ENCODE data around the gene RSPRY1.

DNA sequence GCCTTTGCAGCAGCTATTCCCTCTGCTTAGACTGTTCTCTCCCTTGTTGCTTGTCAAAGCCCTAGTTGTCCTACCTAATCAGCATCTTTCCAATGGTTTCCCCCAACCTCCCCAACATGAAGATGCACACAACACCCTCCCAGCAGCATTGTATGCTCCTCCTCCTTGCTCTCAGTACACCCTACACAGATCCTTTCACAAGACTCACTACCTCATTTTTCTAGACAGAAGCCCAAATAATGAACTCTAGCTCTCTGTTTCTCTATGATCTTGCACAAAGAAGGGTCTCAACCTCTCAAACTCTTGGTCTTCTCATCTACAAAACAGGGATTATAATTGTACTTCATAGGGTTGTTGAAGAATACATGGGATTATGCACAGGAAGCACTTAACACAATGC is 19.7 kb upstream of the RSPRY1 start:
- TF ChIP-seq, protein P1, sequence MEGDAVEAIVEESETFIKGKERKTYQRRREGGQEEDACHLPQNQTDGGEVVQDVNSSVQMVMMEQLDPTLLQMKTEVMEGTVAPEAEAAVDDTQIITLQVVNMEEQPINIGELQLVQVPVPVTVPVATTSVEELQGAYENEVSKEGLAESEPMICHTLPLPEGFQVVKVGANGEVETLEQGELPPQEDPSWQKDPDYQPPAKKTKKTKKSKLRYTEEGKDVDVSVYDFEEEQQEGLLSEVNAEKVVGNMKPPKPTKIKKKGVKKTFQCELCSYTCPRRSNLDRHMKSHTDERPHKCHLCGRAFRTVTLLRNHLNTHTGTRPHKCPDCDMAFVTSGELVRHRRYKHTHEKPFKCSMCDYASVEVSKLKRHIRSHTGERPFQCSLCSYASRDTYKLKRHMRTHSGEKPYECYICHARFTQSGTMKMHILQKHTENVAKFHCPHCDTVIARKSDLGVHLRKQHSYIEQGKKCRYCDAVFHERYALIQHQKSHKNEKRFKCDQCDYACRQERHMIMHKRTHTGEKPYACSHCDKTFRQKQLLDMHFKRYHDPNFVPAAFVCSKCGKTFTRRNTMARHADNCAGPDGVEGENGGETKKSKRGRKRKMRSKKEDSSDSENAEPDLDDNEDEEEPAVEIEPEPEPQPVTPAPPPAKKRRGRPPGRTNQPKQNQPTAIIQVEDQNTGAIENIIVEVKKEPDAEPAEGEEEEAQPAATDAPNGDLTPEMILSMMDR (IDR thresholded peaks at IDR 0.05; ENCODE audit: low read depth, low read length, poor library complexity, severe bottlenecking): no peak
- no peak for TF ChIP-seq EZH2phosphoT487 (IDR thresholded peaks at IDR 0.05; ENCODE audit: borderline replicate concordance, low read length)

All from DOHH2 (cell line).